K562 treated with DMSO at 1 percent for 48 hours (cell line): ENCODE data around the gene APP. TPM values are rescaled to one million over a fixed set of nuclear protein-coding genes. Genes with fewer than 3 reads are reported as not detected.

Source experiments
- total RNA-seq: library from RNA; unstranded; fragments of 300-600 nt; gene quantifications from 2 replicates; pipeline ENCODE4 v1.2.3, GENCODE V29; 2022; ENCODE audit warnings: low replicate concordance; ENCODE audit errors: extremely low read depth

Gene APP
- not detected in 2 replicates for total RNA-seq

GRCh38 chr21:26170471-26171257 is at the start of gene APP:
TSS of gene APP (minus strand) at chr21:26170770. CDS start at chr21:26170620, 150 bp downstream.

